Peyer's patch (tissue), 4 donors: ENCODE results near the gene FKBP8.

Experiments
- POLR2A ChIP-seq, 2 donors: fragments of 450-650 bp; IDR thresholded peaks; one replicate each; pipeline ENCODE4 v1.5.1; 2017; ENCODE audit warnings: antibody characterized with exemption in 2 of 2, mild to moderate bottlenecking in 2 of 2, moderate library complexity in 2 of 2
- TF ChIP-seq, protein P1 (sequence below), 6 experiments: fragments of 450-650 bp in 4 of 6; fragments of 200-600 bp in 2 of 6; sonication (generic) in 1 of 6; IDR thresholded peaks; one replicate each; pipeline ENCODE4 v1.5.1; 2017 to 2019; ENCODE audit warnings: antibody characterized with exemption in 6 of 6, mild to moderate bottlenecking in 3 of 6, moderate library complexity in 1 of 6

DNA sequence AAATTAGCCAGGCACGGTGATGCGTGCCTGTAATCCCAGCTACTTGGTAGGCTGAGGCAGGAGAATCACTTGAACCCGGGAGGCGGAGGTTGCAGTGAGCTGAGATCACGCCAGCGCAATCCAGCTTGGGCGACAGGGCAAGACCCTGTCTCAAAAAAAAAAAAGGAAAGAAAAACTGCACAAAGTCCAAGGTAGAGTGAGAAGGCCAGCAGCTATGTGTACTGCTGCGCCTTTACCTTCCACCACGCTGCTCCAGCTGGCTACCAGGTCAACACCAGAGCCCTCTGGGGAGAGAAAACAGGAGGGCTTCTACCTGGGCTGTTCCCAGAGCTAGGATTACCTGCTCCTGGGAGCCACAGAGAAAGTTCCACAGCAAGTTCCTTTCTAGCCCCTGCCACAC is 24.7 kb downstream of the FKBP8 start:
- no peak for TF ChIP-seq POLR2A (IDR thresholded peaks at IDR 0.05)
- TF ChIP-seq, protein P1, sequence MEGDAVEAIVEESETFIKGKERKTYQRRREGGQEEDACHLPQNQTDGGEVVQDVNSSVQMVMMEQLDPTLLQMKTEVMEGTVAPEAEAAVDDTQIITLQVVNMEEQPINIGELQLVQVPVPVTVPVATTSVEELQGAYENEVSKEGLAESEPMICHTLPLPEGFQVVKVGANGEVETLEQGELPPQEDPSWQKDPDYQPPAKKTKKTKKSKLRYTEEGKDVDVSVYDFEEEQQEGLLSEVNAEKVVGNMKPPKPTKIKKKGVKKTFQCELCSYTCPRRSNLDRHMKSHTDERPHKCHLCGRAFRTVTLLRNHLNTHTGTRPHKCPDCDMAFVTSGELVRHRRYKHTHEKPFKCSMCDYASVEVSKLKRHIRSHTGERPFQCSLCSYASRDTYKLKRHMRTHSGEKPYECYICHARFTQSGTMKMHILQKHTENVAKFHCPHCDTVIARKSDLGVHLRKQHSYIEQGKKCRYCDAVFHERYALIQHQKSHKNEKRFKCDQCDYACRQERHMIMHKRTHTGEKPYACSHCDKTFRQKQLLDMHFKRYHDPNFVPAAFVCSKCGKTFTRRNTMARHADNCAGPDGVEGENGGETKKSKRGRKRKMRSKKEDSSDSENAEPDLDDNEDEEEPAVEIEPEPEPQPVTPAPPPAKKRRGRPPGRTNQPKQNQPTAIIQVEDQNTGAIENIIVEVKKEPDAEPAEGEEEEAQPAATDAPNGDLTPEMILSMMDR (IDR thresholded peaks at IDR 0.05), result no peak
